Neural cell (in vitro differentiated cells): ENCODE data around the gene IL6R. TPM values are rescaled to one million over a fixed set of nuclear protein-coding genes. Genes with fewer than 3 reads are reported as not detected.

ENCODE experiments used
- H2AFZ ChIP-seq: fragments of 200-600, 300-800 bp; sonication (generic), shearing (Covaris generic); 2 replicates; pipeline ENCODE4 v1.6.0; 2014; ENCODE audit warnings: low read depth, mild to moderate bottlenecking, antibody characterized with exemption, low read length, moderate library complexity
- H3F3A ChIP-seq: fragments of 200-600 bp; shearing (Covaris generic); 2 replicates; pipeline ENCODE4 v1.6.1; 2016; ENCODE audit warnings: mild to moderate bottlenecking, moderate library complexity, mixed read lengths, antibody characterized with exemption, low read length; ENCODE audit not compliant: insufficient read depth, poor library complexity, severe bottlenecking
- H3K27ac ChIP-seq: fragments of 200-600, 300-800 bp; sonication (generic), shearing (Covaris generic); 2 replicates; pipeline ENCODE4 v1.5.1; 2014; ENCODE audit warnings: mild to moderate bottlenecking, low read length, moderate library complexity
- H3K27me3 ChIP-seq: fragments of 300-800, 200-600 bp; sonication (generic), shearing (Covaris generic); 2 replicates; pipeline ENCODE4 v1.6.0; 2014; ENCODE audit warnings: mild to moderate bottlenecking, low read depth, low read length, moderate library complexity; ENCODE audit not compliant: insufficient read depth
- H3K36me3 ChIP-seq: fragments of 300-800, 200-600 bp; sonication (generic), shearing (Covaris generic); 2 replicates; pipeline ENCODE4 v1.5.1; 2014; ENCODE audit warnings: mild to moderate bottlenecking, antibody characterized with exemption, low read length, moderate library complexity; ENCODE audit not compliant: insufficient read depth
- H3K4me2 ChIP-seq: fragments of 300-800, 200-600 bp; sonication (generic), shearing (Covaris generic); 2 replicates; pipeline ENCODE4 v1.6.0; 2014; ENCODE audit warnings: mild to moderate bottlenecking, low read length
- H3K4me3 ChIP-seq: fragments of 300-800, 200-600 bp; sonication (generic), shearing (Covaris generic); 2 replicates; pipeline ENCODE4 v1.5.1; 2014; ENCODE audit warnings: mild to moderate bottlenecking, low read length, moderate library complexity
- H3K79me2 ChIP-seq: fragments of 200-600 bp; shearing (Covaris generic); replicated peaks from 2 replicates; pipeline ENCODE4 v1.6.0; 2014; ENCODE audit warnings: mild to moderate bottlenecking, low read length, moderate library complexity; ENCODE audit not compliant: insufficient read depth
- H3K9ac ChIP-seq: fragments of 300-800, 200-600 bp; sonication (generic), shearing (Covaris generic); 2 replicates; pipeline ENCODE4 v1.6.1; 2016; ENCODE audit warnings: mild to moderate bottlenecking, low read length, mixed read lengths
- H3K9me2 ChIP-seq: fragments of 200-600 bp; shearing (Covaris generic); 2 replicates; pipeline ENCODE4 v1.6.1; 2016; ENCODE audit warnings: mild to moderate bottlenecking, low read length, mixed read lengths; ENCODE audit not compliant: insufficient read depth
- H3K9me3 ChIP-seq: fragments of 200-600, 300-800 bp; sonication (generic), shearing (Covaris generic); 2 replicates; pipeline ENCODE4 v1.6.1; 2016; ENCODE audit warnings: mild to moderate bottlenecking, mixed run types, low read length, moderate library complexity, mixed read lengths
- H4K20me1 ChIP-seq: fragments of 200-600 bp; shearing (Covaris generic); 2 replicates; pipeline ENCODE4 v1.6.1; 2016; ENCODE audit warnings: mild to moderate bottlenecking, mixed run types; ENCODE audit not compliant: insufficient read depth
- CTCF ChIP-seq: fragments of 450-650 bp; IDR thresholded peaks from 2 replicates; pipeline ENCODE4 v1.5.1; 2014; ENCODE audit warnings: antibody characterized with exemption, mild to moderate bottlenecking, moderate library complexity; ENCODE audit not compliant: poor library complexity, severe bottlenecking
- EP300 ChIP-seq: fragments of 450-650 bp; conservative IDR thresholded peaks from 2 replicates; pipeline ENCODE4 v1.6.1; 2014; ENCODE audit warnings: antibody characterized with exemption, mild to moderate bottlenecking, moderate library complexity; ENCODE audit not compliant: poor library complexity, severe bottlenecking
- MXI1 ChIP-seq: fragments of 450-650 bp; conservative IDR thresholded peaks from 2 replicates; pipeline ENCODE4 v1.6.1; 2014; ENCODE audit warnings: antibody characterized with exemption, mild to moderate bottlenecking; ENCODE audit not compliant: poor library complexity, severe bottlenecking
- REST ChIP-seq: IDR thresholded peaks from 2 replicates; pipeline ENCODE4 v1.6.1; 2012; ENCODE audit warnings: borderline replicate concordance
- SMC3 ChIP-seq: fragments of 450-650 bp; conservative IDR thresholded peaks from 2 replicates; pipeline ENCODE4 v1.6.1; 2014; ENCODE audit warnings: antibody characterized with exemption, mild to moderate bottlenecking, moderate library complexity; ENCODE audit not compliant: poor library complexity
- polyA plus RNA-seq: library from polyadenylated mRNA; depleted of rRNA; stranded (reverse); fragments of >200 nt; gene quantifications from 2 replicates; pipeline ENCODE4 v1.2.3, GENCODE V29; 2014

Gene IL6R
- polyA plus RNA-seq, 1 donor from 2014 or later, result not detected

- H4K20me1 ChIP-seq, result no peaks in the 10 kb centered on the region
- H3K9me3 ChIP-seq, result no peaks in the 10 kb centered on the region
- H3K4me2 ChIP-seq, result no peak overlapping the region
- no peak overlapping the region for H2AFZ ChIP-seq
- H3K27ac ChIP-seq, result no peak overlapping the region
- no peaks in the 10 kb centered on the region for H3K9me2 ChIP-seq
- H3K4me3 ChIP-seq, result no peak overlapping the region
- no peaks in the 10 kb centered on the region for H3K27me3 ChIP-seq
- H3K36me3 ChIP-seq, result no peaks in the 10 kb centered on the region
- no peak overlapping the region for H3K9ac ChIP-seq
- TF ChIP-seq CTCF (no peak), EP300 (no peak), REST (no peak)
- H3K79me2 ChIP-seq, result no peaks in the 10 kb centered on the region
- no peaks in the 10 kb centered on the region for H3F3A ChIP-seq
Measured at GRCh38 chr1:154465621-154466195, 60.6 kb downstream of the IL6R start.

- Histone ChIP-seq H3K9me3 (no peaks in the 10 kb centered on the region), H4K20me1 (no peaks in the 10 kb centered on the region), H3K79me2 (no peaks in the 10 kb centered on the region), H3K27me3 (no peaks in the 10 kb centered on the region), H3F3A (no peaks in the 10 kb centered on the region), H3K9ac (no peak overlapping the region), H3K27ac (no peak overlapping the region), H3K4me2 (no peak overlapping the region), H2AFZ (no peak overlapping the region), H3K4me3 (no peak overlapping the region), H3K9me2 (no peaks in the 10 kb centered on the region), H3K36me3 (no peaks in the 10 kb centered on the region)
- TF ChIP-seq CTCF, result no peak
- TF ChIP-seq REST, result no peak
- no peak for TF ChIP-seq SMC3
- TF ChIP-seq MXI1, result no peak
Measured at GRCh38 chr1:154466206-154466605, 61.1 kb downstream of the IL6R start.
